DOHH2 (cell line): ENCODE results near the gene PHLPP1.

Experiments used
- EZH2phosphoT487 ChIP-seq: fragments of 200-600 bp; sonication (generic); IDR thresholded peaks from 2 replicates; pipeline ENCODE4 v1.6.1; 2017; ENCODE audit warnings: borderline replicate concordance, mild to moderate bottlenecking, antibody characterized with exemption, low read length, moderate library complexity, mixed read lengths
- TF ChIP-seq, protein P1 (sequence below): fragments of 200-600 bp; sonication (generic); IDR thresholded peaks from one replicate; pipeline ENCODE4 v1.5.1; 2014; ENCODE audit warnings: antibody characterized with exemption, mild to moderate bottlenecking, low read depth, low read length; ENCODE audit not compliant: poor library complexity, severe bottlenecking

GRCh38 chr18:62880034-62880433 lies 164.7 kb downstream of the PHLPP1 start:
- TF ChIP-seq, protein P1, sequence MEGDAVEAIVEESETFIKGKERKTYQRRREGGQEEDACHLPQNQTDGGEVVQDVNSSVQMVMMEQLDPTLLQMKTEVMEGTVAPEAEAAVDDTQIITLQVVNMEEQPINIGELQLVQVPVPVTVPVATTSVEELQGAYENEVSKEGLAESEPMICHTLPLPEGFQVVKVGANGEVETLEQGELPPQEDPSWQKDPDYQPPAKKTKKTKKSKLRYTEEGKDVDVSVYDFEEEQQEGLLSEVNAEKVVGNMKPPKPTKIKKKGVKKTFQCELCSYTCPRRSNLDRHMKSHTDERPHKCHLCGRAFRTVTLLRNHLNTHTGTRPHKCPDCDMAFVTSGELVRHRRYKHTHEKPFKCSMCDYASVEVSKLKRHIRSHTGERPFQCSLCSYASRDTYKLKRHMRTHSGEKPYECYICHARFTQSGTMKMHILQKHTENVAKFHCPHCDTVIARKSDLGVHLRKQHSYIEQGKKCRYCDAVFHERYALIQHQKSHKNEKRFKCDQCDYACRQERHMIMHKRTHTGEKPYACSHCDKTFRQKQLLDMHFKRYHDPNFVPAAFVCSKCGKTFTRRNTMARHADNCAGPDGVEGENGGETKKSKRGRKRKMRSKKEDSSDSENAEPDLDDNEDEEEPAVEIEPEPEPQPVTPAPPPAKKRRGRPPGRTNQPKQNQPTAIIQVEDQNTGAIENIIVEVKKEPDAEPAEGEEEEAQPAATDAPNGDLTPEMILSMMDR, result no peak
- TF ChIP-seq EZH2phosphoT487, result no peak
